HepG2 (cell line): Measurements from ENCODE around the gene MEGF11. TPM values are rescaled to one million over a fixed set of nuclear protein-coding genes. Genes with fewer than 3 reads are reported as not detected.

Source experiments
- ERF ChIP-seq: IDR thresholded peaks from 2 replicates; pipeline ENCODE4 v1.6.1; 2018; ENCODE audit warnings: missing biosample characterization, missing genetic modification reagents
- ETS1 ChIP-seq: sonication (generic); formaldehyde crosslinking; IDR thresholded peaks from 2 replicates; pipeline ENCODE4 v1.4.0; 2020; ENCODE audit warnings: missing genetic modification reagents
- HNRNPK ChIP-seq: fragments of 200-400 bp; formaldehyde crosslinking; IDR thresholded peaks from 2 replicates; pipeline ENCODE4 v1.6.1; 2018; ENCODE audit warnings: low read length, low read depth, moderate library complexity, mild to moderate bottlenecking; ENCODE audit not compliant: poor library complexity, severe bottlenecking
- KDM5B ChIP-seq: sonication (generic); formaldehyde crosslinking; IDR thresholded peaks from 2 replicates; pipeline ENCODE4 v1.4.0; 2020; ENCODE audit warnings: missing genetic modification reagents, mild to moderate bottlenecking, borderline replicate concordance
- PCBP1 ChIP-seq: fragments of 200-400 bp; formaldehyde crosslinking; IDR thresholded peaks from 2 replicates; pipeline ENCODE4 v1.6.1; 2017; ENCODE audit warnings: mild to moderate bottlenecking, low read depth, low read length, borderline replicate concordance
- PHF20 ChIP-seq: sonication (generic); formaldehyde crosslinking; IDR thresholded peaks from 2 replicates; pipeline ENCODE4 v1.5.0; 2020; ENCODE audit warnings: mild to moderate bottlenecking, missing genetic modification reagents
- PTBP1 ChIP-seq: fragments of 200-400 bp; formaldehyde crosslinking; IDR thresholded peaks from 2 replicates; pipeline ENCODE4 v1.6.1; 2018; ENCODE audit warnings: low read length, low read depth; ENCODE audit not compliant: poor library complexity, severe bottlenecking
- SIX4 ChIP-seq: sonication (generic); formaldehyde crosslinking; IDR thresholded peaks from 2 replicates; pipeline ENCODE4 v1.4.0; 2020; ENCODE audit warnings: missing genetic modification reagents
- SMAD9 ChIP-seq: sonication (generic); formaldehyde crosslinking; IDR thresholded peaks from 2 replicates; pipeline ENCODE4 v1.5.1; 2020; ENCODE audit warnings: mild to moderate bottlenecking, missing genetic modification reagents
- SP140L ChIP-seq: sonication (generic); formaldehyde crosslinking; IDR thresholded peaks from 2 replicates; pipeline ENCODE4 v1.4.0; 2020; ENCODE audit warnings: missing genetic modification reagents, borderline replicate concordance
- SYNCRIP ChIP-seq: fragments of 200-400 bp; formaldehyde crosslinking; IDR thresholded peaks from 2 replicates; pipeline ENCODE4 v1.6.1; 2018; ENCODE audit warnings: mild to moderate bottlenecking, low read depth, low read length; ENCODE audit not compliant: insufficient read depth
- ZFP82 ChIP-seq: sonication (generic); formaldehyde crosslinking; IDR thresholded peaks from 2 replicates; pipeline ENCODE4 v1.5.1; 2020; ENCODE audit warnings: mild to moderate bottlenecking, missing genetic modification reagents, borderline replicate concordance
- ZKSCAN1 ChIP-seq: fragments of 150-350 bp; IDR thresholded peaks from 2 replicates; pipeline ENCODE4 v1.6.1; 2014; ENCODE audit warnings: low read length
- ZMYM3 ChIP-seq: sonication (generic); formaldehyde crosslinking; IDR thresholded peaks from 2 replicates; pipeline ENCODE4 v1.5.1; 2020; ENCODE audit warnings: mild to moderate bottlenecking, missing genetic modification reagents
- ZSCAN29 ChIP-seq: sonication (generic); formaldehyde crosslinking; conservative IDR thresholded peaks from 2 replicates; pipeline ENCODE4 v1.4.0; 2020; ENCODE audit warnings: mild to moderate bottlenecking, missing genetic modification reagents
- polyA plus RNA-seq, 8 experiments: library from polyadenylated mRNA; depleted of rRNA in 3 of 8; stranded (reverse) in 7 of 8; unstranded in 1 of 8; fragments of >200 nt; fragmentation: Illumina TruSeq in 4 of 8; extraction: Trizol in 4 of 8; gene quantifications; 2 replicates each; pipeline versions ENCODE4 v1.2.1 to v1.2.3, GENCODE V29; 2011 to 2016; ENCODE audit warnings: low read depth in 4 of 8, missing spikeins in 1 of 8, mixed read lengths in 1 of 8; ENCODE audit not compliant: insufficient read depth in 1 of 8
- total RNA-seq, 5 experiments: library from RNA; depleted of rRNA; stranded (reverse); fragments of >200 nt; fragmentation: Illumina TruSeq; extraction: Trizol; gene quantifications; 2 replicates each; pipeline ENCODE4 v1.2.3, GENCODE V29; 2016; ENCODE audit warnings: low read depth in 1 of 5
- TF ChIP-seq, protein P1 (sequence below): sonication (generic); formaldehyde crosslinking; IDR thresholded peaks from 2 replicates; pipeline ENCODE4 v1.5.1; 2020; ENCODE audit warnings: mild to moderate bottlenecking, missing genetic modification reagents, moderate library complexity
- TF ChIP-seq, protein P2 (sequence below): sonication (generic); formaldehyde crosslinking; IDR thresholded peaks from 2 replicates; pipeline ENCODE4 v1.5.0; 2020; ENCODE audit warnings: mild to moderate bottlenecking, missing genetic modification reagents, borderline replicate concordance
- TF ChIP-seq, protein P3 (sequence below): sonication (generic); formaldehyde crosslinking; IDR thresholded peaks from 2 replicates; pipeline ENCODE4 v1.4.0; 2020; ENCODE audit warnings: missing genetic modification reagents
- TF ChIP-seq, protein P4 (sequence below): sonication (generic); formaldehyde crosslinking; IDR thresholded peaks from 2 replicates; pipeline ENCODE4 v1.4.0; 2020; ENCODE audit warnings: missing genetic modification reagents; ENCODE audit errors: not compliant biosample characterization

Gene MEGF11
- total and polyA plus RNA-seq, 2 of the 13 experiments (the other 11 are each of a cell fraction or from before 2014, with no cell fraction given): not detected

GRCh38 chr15:66252685-66253417 is 699 bp downstream of the MEGF11 start (continued):
- TF ChIP-seq, protein P1, sequence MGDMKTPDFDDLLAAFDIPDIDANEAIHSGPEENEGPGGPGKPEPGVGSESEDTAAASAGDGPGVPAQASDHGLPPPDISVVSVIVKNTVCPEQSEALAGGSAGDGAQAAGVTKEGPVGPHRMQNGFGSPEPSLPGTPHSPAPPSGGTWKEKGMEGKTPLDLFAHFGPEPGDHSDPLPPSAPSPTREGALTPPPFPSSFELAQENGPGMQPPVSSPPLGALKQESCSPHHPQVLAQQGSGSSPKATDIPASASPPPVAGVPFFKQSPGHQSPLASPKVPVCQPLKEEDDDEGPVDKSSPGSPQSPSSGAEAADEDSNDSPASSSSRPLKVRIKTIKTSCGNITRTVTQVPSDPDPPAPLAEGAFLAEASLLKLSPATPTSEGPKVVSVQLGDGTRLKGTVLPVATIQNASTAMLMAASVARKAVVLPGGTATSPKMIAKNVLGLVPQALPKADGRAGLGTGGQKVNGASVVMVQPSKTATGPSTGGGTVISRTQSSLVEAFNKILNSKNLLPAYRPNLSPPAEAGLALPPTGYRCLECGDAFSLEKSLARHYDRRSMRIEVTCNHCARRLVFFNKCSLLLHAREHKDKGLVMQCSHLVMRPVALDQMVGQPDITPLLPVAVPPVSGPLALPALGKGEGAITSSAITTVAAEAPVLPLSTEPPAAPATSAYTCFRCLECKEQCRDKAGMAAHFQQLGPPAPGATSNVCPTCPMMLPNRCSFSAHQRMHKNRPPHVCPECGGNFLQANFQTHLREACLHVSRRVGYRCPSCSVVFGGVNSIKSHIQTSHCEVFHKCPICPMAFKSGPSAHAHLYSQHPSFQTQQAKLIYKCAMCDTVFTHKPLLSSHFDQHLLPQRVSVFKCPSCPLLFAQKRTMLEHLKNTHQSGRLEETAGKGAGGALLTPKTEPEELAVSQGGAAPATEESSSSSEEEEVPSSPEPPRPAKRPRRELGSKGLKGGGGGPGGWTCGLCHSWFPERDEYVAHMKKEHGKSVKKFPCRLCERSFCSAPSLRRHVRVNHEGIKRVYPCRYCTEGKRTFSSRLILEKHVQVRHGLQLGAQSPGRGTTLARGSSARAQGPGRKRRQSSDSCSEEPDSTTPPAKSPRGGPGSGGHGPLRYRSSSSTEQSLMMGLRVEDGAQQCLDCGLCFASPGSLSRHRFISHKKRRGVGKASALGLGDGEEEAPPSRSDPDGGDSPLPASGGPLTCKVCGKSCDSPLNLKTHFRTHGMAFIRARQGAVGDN (CRISPR knock-in tag): peak; percentile 39; the same call in 1 of the 2 replicates
- no peak for TF ChIP-seq SYNCRIP
- no peak for TF ChIP-seq ZFP82 (CRISPR knock-in tag)
- no peak for TF ChIP-seq ERF (CRISPR knock-in tag)
- TF ChIP-seq, protein P2, sequence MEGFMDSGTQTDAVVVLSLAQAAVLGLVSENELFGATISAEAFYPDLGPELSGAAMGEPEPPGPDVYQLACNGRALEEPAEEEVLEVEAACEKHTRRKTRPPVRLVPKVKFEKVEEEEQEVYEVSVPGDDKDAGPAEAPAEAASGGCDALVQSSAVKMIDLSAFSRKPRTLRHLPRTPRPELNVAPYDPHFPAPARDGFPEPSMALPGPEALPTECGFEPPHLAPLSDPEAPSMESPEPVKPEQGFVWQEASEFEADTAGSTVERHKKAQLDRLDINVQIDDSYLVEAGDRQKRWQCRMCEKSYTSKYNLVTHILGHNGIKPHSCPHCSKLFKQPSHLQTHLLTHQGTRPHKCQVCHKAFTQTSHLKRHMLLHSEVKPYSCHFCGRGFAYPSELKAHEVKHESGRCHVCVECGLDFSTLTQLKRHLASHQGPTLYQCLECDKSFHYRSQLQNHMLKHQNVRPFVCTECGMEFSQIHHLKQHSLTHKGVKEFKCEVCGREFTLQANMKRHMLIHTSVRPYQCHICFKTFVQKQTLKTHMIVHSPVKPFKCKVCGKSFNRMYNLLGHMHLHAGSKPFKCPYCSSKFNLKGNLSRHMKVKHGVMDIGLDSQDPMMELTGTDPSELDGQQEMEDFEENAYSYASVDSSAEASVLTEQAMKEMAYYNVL (CRISPR knock-in tag): 0 out of 2 replicates have a peak, but pooled peaks have one; percentile 31
- no peak for TF ChIP-seq PTBP1
- TF ChIP-seq ZKSCAN1: no peak
- peak; percentile 36 for TF ChIP-seq HNRNPK
- no peak for TF ChIP-seq ETS1 (CRISPR knock-in tag)
- TF ChIP-seq SMAD9 (CRISPR knock-in tag): no peak
- no peak for TF ChIP-seq PCBP1
- no peak for TF ChIP-seq ZMYM3 (CRISPR knock-in tag)
- TF ChIP-seq, protein P3, sequence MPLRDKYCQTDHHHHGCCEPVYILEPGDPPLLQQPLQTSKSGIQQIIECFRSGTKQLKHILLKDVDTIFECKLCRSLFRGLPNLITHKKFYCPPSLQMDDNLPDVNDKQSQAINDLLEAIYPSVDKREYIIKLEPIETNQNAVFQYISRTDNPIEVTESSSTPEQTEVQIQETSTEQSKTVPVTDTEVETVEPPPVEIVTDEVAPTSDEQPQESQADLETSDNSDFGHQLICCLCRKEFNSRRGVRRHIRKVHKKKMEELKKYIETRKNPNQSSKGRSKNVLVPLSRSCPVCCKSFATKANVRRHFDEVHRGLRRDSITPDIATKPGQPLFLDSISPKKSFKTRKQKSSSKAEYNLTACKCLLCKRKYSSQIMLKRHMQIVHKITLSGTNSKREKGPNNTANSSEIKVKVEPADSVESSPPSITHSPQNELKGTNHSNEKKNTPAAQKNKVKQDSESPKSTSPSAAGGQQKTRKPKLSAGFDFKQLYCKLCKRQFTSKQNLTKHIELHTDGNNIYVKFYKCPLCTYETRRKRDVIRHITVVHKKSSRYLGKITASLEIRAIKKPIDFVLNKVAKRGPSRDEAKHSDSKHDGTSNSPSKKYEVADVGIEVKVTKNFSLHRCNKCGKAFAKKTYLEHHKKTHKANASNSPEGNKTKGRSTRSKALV (CRISPR knock-in tag): peak; percentile 77; the same call in 1 of the 2 replicates
- TF ChIP-seq PHF20 (CRISPR knock-in tag): no peak
- TF ChIP-seq SP140L: no peak
- TF ChIP-seq KDM5B (CRISPR knock-in tag): peak; percentile 39; the same call in 1 of the 2 replicates
- TF ChIP-seq, protein P4, sequence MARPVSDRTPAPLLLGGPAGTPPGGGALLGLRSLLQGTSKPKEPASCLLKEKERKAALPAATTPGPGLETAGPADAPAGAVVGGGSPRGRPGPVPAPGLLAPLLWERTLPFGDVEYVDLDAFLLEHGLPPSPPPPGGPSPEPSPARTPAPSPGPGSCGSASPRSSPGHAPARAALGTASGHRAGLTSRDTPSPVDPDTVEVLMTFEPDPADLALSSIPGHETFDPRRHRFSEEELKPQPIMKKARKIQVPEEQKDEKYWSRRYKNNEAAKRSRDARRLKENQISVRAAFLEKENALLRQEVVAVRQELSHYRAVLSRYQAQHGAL (CRISPR knock-in tag): no peak
- no peak for TF ChIP-seq ZSCAN29 (CRISPR knock-in tag)
- no peak for TF ChIP-seq SIX4
